ENCODE data around the gene TRAPPC3. TPM values are rescaled to one million over a fixed set of nuclear protein-coding genes. Genes with fewer than 3 reads are reported as not detected.
A peak's percentile ranks its signal among the peaks of the same experiment; 100 is the strongest.

The TRAPPC3 gene
- total RNA-seq, 1 experiment from 2014 or later = 52.7 TPM

DNA sequence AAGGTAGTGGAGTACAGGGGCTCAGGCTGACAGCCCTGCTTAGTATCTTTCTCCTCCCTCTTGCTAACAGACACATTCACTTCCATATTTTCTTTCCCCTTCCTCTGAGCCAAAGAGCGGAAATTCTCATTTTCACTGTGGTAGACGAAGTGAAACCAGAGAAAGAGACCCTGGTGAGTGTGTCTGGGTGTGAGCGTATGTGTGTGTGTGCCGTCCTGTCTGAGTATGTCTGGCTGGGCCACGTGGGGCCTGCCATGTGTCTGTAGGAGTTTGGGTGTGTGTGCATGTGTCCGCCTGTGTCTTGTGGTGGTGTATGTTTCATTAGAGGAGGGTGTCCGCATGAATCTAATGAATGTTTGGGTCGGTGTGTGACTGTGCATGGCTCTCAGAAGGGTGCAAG, 25.9 kb downstream of the TRAPPC3 start:
- Histone ChIP-seq H3K14ac (ENCODE audit: insufficient read depth, low read length) (no peak overlapping the region), H3K23me2 (ENCODE audit: insufficient read length, low read depth, low read length, poor library complexity, severe bottlenecking) (peaks cover 2% of the 10 kb centered on the region), H3K4me2 (ENCODE audit: insufficient read depth, insufficient read length, low read length) (no peak overlapping the region), H3K27me3 (ENCODE audit: insufficient read depth, low read length) (peaks cover 17% of the 10 kb centered on the region; the same call in 1 of the 2 replicates), H4K5ac (ENCODE audit: insufficient read length, low read depth, low read length) (no peak overlapping the region), H3K23ac (ENCODE audit: insufficient read length, low read depth, low read length) (no peak overlapping the region), H4K20me1 (ENCODE audit: control insufficient read depth, insufficient read depth, insufficient read length) (no peaks in the 10 kb centered on the region), H3K4ac (ENCODE audit: low read depth, low read length) (no peak overlapping the region), H2BK20ac (ENCODE audit: low read depth, low read length, poor library complexity, severe bottlenecking) (no peak overlapping the region), H4K8ac (replicated peaks; ENCODE audit: insufficient read length, low read depth, low read length) (no peak overlapping the region), H3K4me1 (ENCODE audit: insufficient read depth, low read length) (peaks cover 2% of the 10 kb centered on the region; the same call in 1 of the 2 replicates), H2BK5ac (ENCODE audit: insufficient read length, low read length) (no peak overlapping the region), H3K56ac (ENCODE audit: insufficient read length, low read depth, low read length) (no peak overlapping the region), H3K79me2 (ENCODE audit: insufficient read depth, low read length) (no peaks in the 10 kb centered on the region), H2BK120ac (ENCODE audit: low read depth, low read length, poor library complexity, severe bottlenecking) (no peak overlapping the region), H2AFZ (ENCODE audit: low read length) (no peak overlapping the region), H4K91ac (ENCODE audit: insufficient read length, low read depth, low read length) (no peak overlapping the region), H3K18ac (ENCODE audit: insufficient read length, low read depth, low read length) (no peak overlapping the region), H3T11ph (ENCODE audit: low read length) (no peak overlapping the region), H2AK5ac (ENCODE audit: insufficient read length, low read length) (no peak overlapping the region), H3K9me3 (ENCODE audit: control insufficient read depth, low read depth, low read length) (no peaks in the 10 kb centered on the region), H3K9ac (ENCODE audit: extremely low read depth, insufficient read length, low read length) (no peak overlapping the region), H2BK15ac (ENCODE audit: low read depth, low read length) (no peak overlapping the region), H3K79me1 (ENCODE audit: insufficient read depth, low read depth, low read length, poor library complexity, severe bottlenecking) (no peaks in the 10 kb centered on the region), H3K27ac (ENCODE audit: insufficient read length, low read depth, low read length) (no peak overlapping the region), H2BK12ac (ENCODE audit: insufficient read length, low read depth, low read length) (no peak overlapping the region)
- no peak for DNase-seq
- H3K27me3 Mint-ChIP-seq (ENCODE audit: low read depth) = peaks cover 46% of the 10 kb centered on the region
- no peaks in the 10 kb centered on the region for H3K36me3 Mint-ChIP-seq (ENCODE audit: insufficient read depth in 1 of 3, low read depth in 3 of 3)
- H3K27ac Mint-ChIP-seq = no peak overlapping the region
- H3K4me1 Mint-ChIP-seq = peaks cover 17 to 28% of the 10 kb centered on the region in 2 experiments
- no peaks in the 10 kb centered on the region; a peak in 1 of 5 replicates for H3K9me3 Mint-ChIP-seq
- peak overlapping the region in 1 of 2 experiments; percentile 11; a peak in 2 of 5 replicates for H3K4me3 Mint-ChIP-seq
- no CpG with 5 or more reads among the region's 8 CpGs for WGBS (ENCODE audit: extremely low coverage, insufficient read length, low lambda C conversion rate)
- TF ChIP-seq, protein P1, sequence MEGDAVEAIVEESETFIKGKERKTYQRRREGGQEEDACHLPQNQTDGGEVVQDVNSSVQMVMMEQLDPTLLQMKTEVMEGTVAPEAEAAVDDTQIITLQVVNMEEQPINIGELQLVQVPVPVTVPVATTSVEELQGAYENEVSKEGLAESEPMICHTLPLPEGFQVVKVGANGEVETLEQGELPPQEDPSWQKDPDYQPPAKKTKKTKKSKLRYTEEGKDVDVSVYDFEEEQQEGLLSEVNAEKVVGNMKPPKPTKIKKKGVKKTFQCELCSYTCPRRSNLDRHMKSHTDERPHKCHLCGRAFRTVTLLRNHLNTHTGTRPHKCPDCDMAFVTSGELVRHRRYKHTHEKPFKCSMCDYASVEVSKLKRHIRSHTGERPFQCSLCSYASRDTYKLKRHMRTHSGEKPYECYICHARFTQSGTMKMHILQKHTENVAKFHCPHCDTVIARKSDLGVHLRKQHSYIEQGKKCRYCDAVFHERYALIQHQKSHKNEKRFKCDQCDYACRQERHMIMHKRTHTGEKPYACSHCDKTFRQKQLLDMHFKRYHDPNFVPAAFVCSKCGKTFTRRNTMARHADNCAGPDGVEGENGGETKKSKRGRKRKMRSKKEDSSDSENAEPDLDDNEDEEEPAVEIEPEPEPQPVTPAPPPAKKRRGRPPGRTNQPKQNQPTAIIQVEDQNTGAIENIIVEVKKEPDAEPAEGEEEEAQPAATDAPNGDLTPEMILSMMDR (conservative IDR thresholded peaks at IDR 0.05) = no peak
